HL-60 (cell line): ENCODE data around the gene PNMA3.

ENCODE experiments used
- DNase-seq, 2 experiments: peaks; one replicate each; pipeline ENCODE4 v3.0.0-alpha.2; 2010 to 2020; ENCODE audit warnings: low read depth in 1 of 2, low spot score in 1 of 2
- H3K27ac ChIP-seq: fragments of 250-450 bp; sonication (Bioruptor Pico); replicated peaks from 2 replicates; pipeline ENCODE4 v1.5.1; 2020; ENCODE audit warnings: mild to moderate bottlenecking, moderate library complexity
- H3K27me3 ChIP-seq: fragments of 250-450 bp; sonication (Bioruptor Pico); 2 replicates; pipeline ENCODE4 v1.5.1; 2021; ENCODE audit warnings: mild to moderate bottlenecking, moderate library complexity; ENCODE audit not compliant: insufficient read depth, poor library complexity, severe bottlenecking
- H3K4me3 ChIP-seq: replicated peaks from 2 replicates; pipeline ENCODE4 v1.5.1; 2011; ENCODE audit warnings: mild to moderate bottlenecking, control low read depth, low read length; ENCODE audit not compliant: insufficient read depth
- CTCF ChIP-seq: IDR thresholded peaks from one replicate; pipeline ENCODE4 v1.5.1; 2011; ENCODE audit warnings: low read length, control low read depth, inconsistent platforms; ENCODE audit not compliant: insufficient read depth
- GABPA ChIP-seq: IDR thresholded peaks from 2 replicates; pipeline ENCODE4 v1.6.1; 2012; ENCODE audit warnings: low read depth
- POLR2AphosphoS5 ChIP-seq: IDR thresholded peaks from 2 replicates; pipeline ENCODE4 v1.6.1; 2012; ENCODE audit warnings: low read depth
- SPI1 ChIP-seq: IDR thresholded peaks from 2 replicates; pipeline ENCODE4 v1.6.1; 2012; ENCODE audit warnings: low read depth, mild to moderate bottlenecking, borderline replicate concordance
- TF ChIP-seq, protein P1 (sequence below): IDR thresholded peaks from 2 replicates; pipeline ENCODE4 v1.6.1; 2012; ENCODE audit warnings: low read depth; ENCODE audit not compliant: insufficient replicate concordance

The PNMA3 gene

GRCh38 chrX:153049093-153049492 is 7.2 kb upstream of the PNMA3 start:
- DNase-seq = no peak
- H3K4me3 ChIP-seq = no peak overlapping the region
- no peaks in the 10 kb centered on the region for H3K27me3 ChIP-seq
- H3K27ac ChIP-seq = no peak overlapping the region
- TF ChIP-seq, protein P1, sequence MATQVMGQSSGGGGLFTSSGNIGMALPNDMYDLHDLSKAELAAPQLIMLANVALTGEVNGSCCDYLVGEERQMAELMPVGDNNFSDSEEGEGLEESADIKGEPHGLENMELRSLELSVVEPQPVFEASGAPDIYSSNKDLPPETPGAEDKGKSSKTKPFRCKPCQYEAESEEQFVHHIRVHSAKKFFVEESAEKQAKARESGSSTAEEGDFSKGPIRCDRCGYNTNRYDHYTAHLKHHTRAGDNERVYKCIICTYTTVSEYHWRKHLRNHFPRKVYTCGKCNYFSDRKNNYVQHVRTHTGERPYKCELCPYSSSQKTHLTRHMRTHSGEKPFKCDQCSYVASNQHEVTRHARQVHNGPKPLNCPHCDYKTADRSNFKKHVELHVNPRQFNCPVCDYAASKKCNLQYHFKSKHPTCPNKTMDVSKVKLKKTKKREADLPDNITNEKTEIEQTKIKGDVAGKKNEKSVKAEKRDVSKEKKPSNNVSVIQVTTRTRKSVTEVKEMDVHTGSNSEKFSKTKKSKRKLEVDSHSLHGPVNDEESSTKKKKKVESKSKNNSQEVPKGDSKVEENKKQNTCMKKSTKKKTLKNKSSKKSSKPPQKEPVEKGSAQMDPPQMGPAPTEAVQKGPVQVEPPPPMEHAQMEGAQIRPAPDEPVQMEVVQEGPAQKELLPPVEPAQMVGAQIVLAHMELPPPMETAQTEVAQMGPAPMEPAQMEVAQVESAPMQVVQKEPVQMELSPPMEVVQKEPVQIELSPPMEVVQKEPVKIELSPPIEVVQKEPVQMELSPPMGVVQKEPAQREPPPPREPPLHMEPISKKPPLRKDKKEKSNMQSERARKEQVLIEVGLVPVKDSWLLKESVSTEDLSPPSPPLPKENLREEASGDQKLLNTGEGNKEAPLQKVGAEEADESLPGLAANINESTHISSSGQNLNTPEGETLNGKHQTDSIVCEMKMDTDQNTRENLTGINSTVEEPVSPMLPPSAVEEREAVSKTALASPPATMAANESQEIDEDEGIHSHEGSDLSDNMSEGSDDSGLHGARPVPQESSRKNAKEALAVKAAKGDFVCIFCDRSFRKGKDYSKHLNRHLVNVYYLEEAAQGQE = no peak
- TF ChIP-seq CTCF (no peak), POLR2AphosphoS5 (no peak)

GRCh38 chrX:153052534-153052933 is 3.7 kb upstream of the PNMA3 start:
- DNase-seq = no peak
- TF ChIP-seq, protein P1 = no peak
- TF ChIP-seq GABPA (no peak), CTCF (no peak), POLR2AphosphoS5 (no peak), SPI1 (no peak)
- no peaks in the 10 kb centered on the region for H3K27me3 ChIP-seq
- no peak overlapping the region for H3K27ac ChIP-seq
- no peak overlapping the region for H3K4me3 ChIP-seq

GRCh38 chrX:153057281-153057680 is 1.0 kb downstream of the PNMA3 start:
- Histone ChIP-seq H3K4me3 (no peak overlapping the region), H3K27me3 (no peaks in the 10 kb centered on the region), H3K27ac (no peak overlapping the region)
- DNase-seq = no peak
- TF ChIP-seq SPI1 (no peak), CTCF (no peak), GABPA (no peak), POLR2AphosphoS5 (no peak)
- TF ChIP-seq, protein P1 = no peak
